Caco-2 (cell line): ENCODE results near the gene CLDN22. TPM values are rescaled to one million over a fixed set of nuclear protein-coding genes. Genes with fewer than 3 reads are reported as not detected.

Experiments
- BruUV-seq: library from RNA; stranded (reverse); fragments of 400-500 nt; replicated peaks from 2 replicates; lab custom pipeline; 2021; lab: Mats Ljungman, UMichigan
- CTCF ChIA-PET: fragments of 300-600 bp; sonication (Branson Sonifier 250); formaldehyde crosslinking; loops from one replicate; lab custom pipeline; 2022; ENCODE audit warnings: antibody characterized with exemption; lab: Charles Lee
- POLR2A ChIA-PET: fragments of 300-600 bp; sonication (Branson Sonifier 250); formaldehyde crosslinking; loops from one replicate; lab custom pipeline; 2022; ENCODE audit warnings: antibody characterized with exemption; lab: Charles Lee
- DNase-seq, 2 experiments: peaks; one replicate each; pipeline versions ENCODE4 v3.0.0 to v3.0.0-alpha.2; 2020 to 2022
- H3K27me3 ChIP-seq: replicated peaks from 2 replicates; pipeline ENCODE4 v1.6.0; 2011; ENCODE audit warnings: low read length; ENCODE audit not compliant: control insufficient read depth, insufficient read depth
- H3K36me3 ChIP-seq: 2 replicates; pipeline ENCODE4 v1.5.1; 2011; ENCODE audit warnings: low read length; ENCODE audit not compliant: control insufficient read depth, insufficient read depth
- H3K4me1 ChIP-seq: fragments of 250-450 bp; sonication (Bioruptor Pico); 2 replicates; pipeline ENCODE4 v1.5.1; 2020; ENCODE audit warnings: mild to moderate bottlenecking
- H3K4me3 ChIP-seq: 2 replicates; pipeline ENCODE4 v1.5.1; 2011; ENCODE audit warnings: low read depth, mild to moderate bottlenecking, control low read depth, low read length
- H3K9me3 ChIP-seq: fragments of 250-450 bp; sonication (Bioruptor Pico); 2 replicates; pipeline ENCODE4 v1.5.1; 2020; ENCODE audit warnings: mild to moderate bottlenecking, moderate library complexity
- H3K27ac Mint-ChIP-seq: one replicate; pipeline ENCODE4 v1.8.0; 2022; ENCODE audit warnings: mixed read lengths; ENCODE audit not compliant: unreplicated experiment
- H3K27me3 Mint-ChIP-seq: one replicate; pipeline ENCODE4 v1.8.0; 2022; ENCODE audit warnings: mixed read lengths; ENCODE audit not compliant: insufficient read depth, unreplicated experiment
- H3K36me3 Mint-ChIP-seq: one replicate; pipeline ENCODE4 v1.8.0; 2022; ENCODE audit warnings: mild to moderate bottlenecking, mixed read lengths; ENCODE audit not compliant: insufficient read depth, unreplicated experiment
- H3K4me1 Mint-ChIP-seq: one replicate; pipeline ENCODE4 v1.8.0; 2022; ENCODE audit warnings: low read depth, mixed read lengths; ENCODE audit not compliant: unreplicated experiment
- H3K4me3 Mint-ChIP-seq: one replicate; pipeline ENCODE4 v1.8.0; 2022; ENCODE audit warnings: mild to moderate bottlenecking, moderate library complexity, mixed read lengths; ENCODE audit not compliant: unreplicated experiment
- H3K9me3 Mint-ChIP-seq: one replicate; pipeline ENCODE4 v1.8.0; 2022; ENCODE audit warnings: mixed read lengths; ENCODE audit not compliant: unreplicated experiment
- intact Hi-C: fragments of 100-400 bp; cut with micrococcal nuclease; formaldehyde crosslinking; loops from one replicate; pipeline ENCODE4 v1.10.0; 2022; ENCODE audit not compliant: unreplicated experiment
- total RNA-seq: library from RNA; stranded (reverse); gene quantifications from 2 replicates; pipeline ENCODE4 v1.2.3, GENCODE V29; 2022
- TF ChIP-seq, protein P1 (sequence below), 2 experiments: fragments of 200-600 bp in 1 of 2; IDR thresholded peaks; 1 replicate in 1 of 2; 2 replicates in 1 of 2; pipeline versions ENCODE4 v1.5.1 to v1.8.0; 2011 to 2022; ENCODE audit warnings: antibody characterized with exemption in 1 of 2, control low read depth in 1 of 2, inconsistent platforms in 1 of 2, low read depth in 1 of 2, low read length in 1 of 2, mild to moderate bottlenecking in 1 of 2, moderate library complexity in 1 of 2; ENCODE audit not compliant: insufficient read depth in 1 of 2, severe bottlenecking in 1 of 2, unreplicated experiment in 1 of 2

Gene CLDN22
- total RNA-seq, 1 experiment from 2014 or later = not detected

GRCh38 chr4:183286590-183287308 is 33.3 kb downstream of the CLDN22 start:
- no peaks in the 10 kb centered on the region for H3K4me1 Mint-ChIP-seq
- H3K4me3 ChIP-seq = no peak overlapping the region
- no peaks in the 10 kb centered on the region for H3K9me3 ChIP-seq
- H3K9me3 Mint-ChIP-seq = no peaks in the 10 kb centered on the region
- no peak for DNase-seq
- H3K4me1 ChIP-seq = no peaks in the 10 kb centered on the region
- peaks cover 92% of the 10 kb centered on the region for H3K36me3 Mint-ChIP-seq
- BruUV-seq = no TSS peak
- H3K27me3 Mint-ChIP-seq = no peaks in the 10 kb centered on the region
- H3K4me3 Mint-ChIP-seq = no peak overlapping the region
- ChIA-PET POLR2A (no interaction called here), CTCF (no interaction called here)
- no peaks in the 10 kb centered on the region; the same call in 1 of the 2 replicates for H3K36me3 ChIP-seq
- TF ChIP-seq, protein P1, sequence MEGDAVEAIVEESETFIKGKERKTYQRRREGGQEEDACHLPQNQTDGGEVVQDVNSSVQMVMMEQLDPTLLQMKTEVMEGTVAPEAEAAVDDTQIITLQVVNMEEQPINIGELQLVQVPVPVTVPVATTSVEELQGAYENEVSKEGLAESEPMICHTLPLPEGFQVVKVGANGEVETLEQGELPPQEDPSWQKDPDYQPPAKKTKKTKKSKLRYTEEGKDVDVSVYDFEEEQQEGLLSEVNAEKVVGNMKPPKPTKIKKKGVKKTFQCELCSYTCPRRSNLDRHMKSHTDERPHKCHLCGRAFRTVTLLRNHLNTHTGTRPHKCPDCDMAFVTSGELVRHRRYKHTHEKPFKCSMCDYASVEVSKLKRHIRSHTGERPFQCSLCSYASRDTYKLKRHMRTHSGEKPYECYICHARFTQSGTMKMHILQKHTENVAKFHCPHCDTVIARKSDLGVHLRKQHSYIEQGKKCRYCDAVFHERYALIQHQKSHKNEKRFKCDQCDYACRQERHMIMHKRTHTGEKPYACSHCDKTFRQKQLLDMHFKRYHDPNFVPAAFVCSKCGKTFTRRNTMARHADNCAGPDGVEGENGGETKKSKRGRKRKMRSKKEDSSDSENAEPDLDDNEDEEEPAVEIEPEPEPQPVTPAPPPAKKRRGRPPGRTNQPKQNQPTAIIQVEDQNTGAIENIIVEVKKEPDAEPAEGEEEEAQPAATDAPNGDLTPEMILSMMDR (IDR thresholded peaks at IDR 0.05; ENCODE audit: insufficient read depth in 1 of 2, low read depth in 1 of 2, low read length in 1 of 2, severe bottlenecking in 1 of 2, unreplicated experiment in 1 of 2) = no peak
- no peaks in the 10 kb centered on the region for H3K27me3 ChIP-seq
- peak overlapping the region; percentile 16 for H3K27ac Mint-ChIP-seq
- intact Hi-C loops = no loop called here

DNA sequence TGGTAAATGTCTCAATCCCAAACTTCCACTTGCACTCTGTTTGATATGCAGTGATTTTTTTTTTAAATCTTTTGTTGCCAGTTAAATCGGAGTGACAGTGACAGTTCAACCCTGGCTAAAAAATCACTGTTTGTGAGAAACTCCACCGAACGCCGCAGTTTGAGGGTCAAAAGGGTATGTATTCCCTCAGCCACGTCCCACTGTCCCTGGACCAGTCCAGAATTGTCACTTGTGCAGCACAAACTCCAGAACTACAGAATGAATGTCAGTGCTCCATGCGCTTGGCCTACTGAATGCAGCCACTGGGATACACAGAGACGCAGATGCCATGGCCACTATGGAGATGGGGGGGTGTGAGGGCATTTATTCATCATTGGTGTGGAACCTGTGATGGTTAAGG is 34.2 kb downstream of the CLDN22 start:
- TF ChIP-seq, protein P1 (IDR thresholded peaks at IDR 0.05; ENCODE audit: insufficient read depth in 1 of 2, low read depth in 1 of 2, low read length in 1 of 2, severe bottlenecking in 1 of 2, unreplicated experiment in 1 of 2) = no peak
- POLR2A ChIA-PET = no interaction called here
- H3K27me3 Mint-ChIP-seq = no peaks in the 10 kb centered on the region
- intact Hi-C loops = no loop called here
- CTCF ChIA-PET = no interaction called here
- H3K4me1 Mint-ChIP-seq = no peaks in the 10 kb centered on the region
- H3K9me3 Mint-ChIP-seq = no peaks in the 10 kb centered on the region
- peaks cover 91% of the 10 kb centered on the region for H3K36me3 Mint-ChIP-seq
- H3K9me3 ChIP-seq = no peaks in the 10 kb centered on the region
- no peak overlapping the region for H3K4me3 Mint-ChIP-seq
- H3K4me1 ChIP-seq = no peaks in the 10 kb centered on the region
- H3K27ac Mint-ChIP-seq = no peak overlapping the region
- no peak overlapping the region for H3K4me3 ChIP-seq
- no peak for DNase-seq
- no TSS peak for BruUV-seq
- no peaks in the 10 kb centered on the region; the same call in 1 of the 2 replicates for H3K36me3 ChIP-seq
- no peaks in the 10 kb centered on the region for H3K27me3 ChIP-seq

- intact Hi-C loops = no loop called here
- Mint-ChIP-seq H3K27me3 (no peaks in the 10 kb centered on the region), H3K4me1 (no peaks in the 10 kb centered on the region), H3K4me3 (no peak overlapping the region), H3K27ac (no peak overlapping the region), H3K36me3 (peaks cover 96% of the 10 kb centered on the region), H3K9me3 (no peaks in the 10 kb centered on the region)
- Histone ChIP-seq H3K27me3 (no peaks in the 10 kb centered on the region), H3K4me3 (no peak overlapping the region), H3K4me1 (no peaks in the 10 kb centered on the region), H3K36me3 (no peaks in the 10 kb centered on the region; the same call in 1 of the 2 replicates), H3K9me3 (no peaks in the 10 kb centered on the region)
- POLR2A ChIA-PET = no interaction called here
- BruUV-seq = no TSS peak
- DNase-seq = no peak
- TF ChIP-seq, protein P1 (IDR thresholded peaks at IDR 0.05; ENCODE audit: insufficient read depth in 1 of 2, low read depth in 1 of 2, low read length in 1 of 2, severe bottlenecking in 1 of 2, unreplicated experiment in 1 of 2) = no peak
- CTCF ChIA-PET = no interaction called here
Measured at GRCh38 chr4:183284965-183285364, 35.1 kb downstream of the CLDN22 start.
